HG03095 (cell line): ENCODE data around the gene OLR1.
"Not testable (repeated sequence)": the region's sequence is repeated elsewhere in the genome, so short reads cannot be mapped to it uniquely, and the experiment has no call there.

Source experiments
- ATAC-seq: cut with Tn5 transposase; IDR thresholded peaks from one replicate; pipeline ENCODE4 v1.9.1; 2021; ENCODE audit warnings: moderate library complexity; ENCODE audit not compliant: unreplicated experiment

OLR1 gene

GRCh38 chr12:10191865-10192264, 19.9 kb upstream of the OLR1 start:
- no peak for ATAC-seq

GRCh38 chr12:10190558-10191388, 18.8 kb upstream of the OLR1 start:
- ATAC-seq: no peak

- ATAC-seq: no peak
Measured at GRCh38 chr12:10189653-10190052, 17.7 kb upstream of the OLR1 start.

- ATAC-seq: not testable (repeated sequence)
Measured at GRCh38 chr12:10186958-10187357, 15.0 kb upstream of the OLR1 start.

GRCh38 chr12:10186299-10186698, 14.4 kb upstream of the OLR1 start:
- no peak for ATAC-seq

GRCh38 chr12:10184261-10184843, 12.4 kb upstream of the OLR1 start:
- no peak for ATAC-seq

GRCh38 chr12:10182354-10183049, 10.6 kb upstream of the OLR1 start:
- ATAC-seq: no peak

GRCh38 chr12:10179776-10180181, 7.8 kb upstream of the OLR1 start:
- no peak for ATAC-seq

- ATAC-seq: no peak
Measured at GRCh38 chr12:10178821-10179220, 6.9 kb upstream of the OLR1 start, which contains the start of gene TMEM52B. Gene TMEM52B, plus strand, starts transcription at chr12:10179032. Its CDS starts 543 bp downstream, at chr12:10179575.

GRCh38 chr12:10175846-10176636, 4.1 kb upstream of the OLR1 start:
- ATAC-seq: no peak

- no peak for ATAC-seq
Measured at GRCh38 chr12:10174986-10175614, 3.2 kb upstream of the OLR1 start.

- no peak for ATAC-seq
Measured at GRCh38 chr12:10170216-10170615, 1.7 kb downstream of the OLR1 start.

GRCh38 chr12:10169104-10169503, 2.8 kb downstream of the OLR1 start:
- ATAC-seq: no peak

- ATAC-seq: no peak
Measured at GRCh38 chr12:10167599-10167998, 4.3 kb downstream of the OLR1 start.

- ATAC-seq: no peak
Measured at GRCh38 chr12:10165421-10165820, 6.5 kb downstream of the OLR1 start.

- no peak for ATAC-seq
Measured at GRCh38 chr12:10163084-10163483, 8.8 kb downstream of the OLR1 start.

GRCh38 chr12:10160617-10161385, 11.1 kb downstream of the OLR1 start:
- ATAC-seq: no peak

- no peak for ATAC-seq
Measured at GRCh38 chr12:10159280-10159679, 12.7 kb downstream of the OLR1 start.

GRCh38 chr12:10158406-10158805, 13.5 kb downstream of the OLR1 start:
- ATAC-seq: no peak

- ATAC-seq: no peak
Measured at GRCh38 chr12:10155966-10156365, 16.0 kb downstream of the OLR1 start.
